ENCODE measurements around the gene MMP2. TPM values are rescaled to one million over a fixed set of nuclear protein-coding genes. Genes with fewer than 3 reads are reported as not detected.
A peak's percentile ranks its signal among the peaks of the same experiment; 100 is the strongest.

Gene MMP2
- total RNA-seq, 6 donors from 2014 or later: 45.7 to 265 (median 143) TPM

DNA sequence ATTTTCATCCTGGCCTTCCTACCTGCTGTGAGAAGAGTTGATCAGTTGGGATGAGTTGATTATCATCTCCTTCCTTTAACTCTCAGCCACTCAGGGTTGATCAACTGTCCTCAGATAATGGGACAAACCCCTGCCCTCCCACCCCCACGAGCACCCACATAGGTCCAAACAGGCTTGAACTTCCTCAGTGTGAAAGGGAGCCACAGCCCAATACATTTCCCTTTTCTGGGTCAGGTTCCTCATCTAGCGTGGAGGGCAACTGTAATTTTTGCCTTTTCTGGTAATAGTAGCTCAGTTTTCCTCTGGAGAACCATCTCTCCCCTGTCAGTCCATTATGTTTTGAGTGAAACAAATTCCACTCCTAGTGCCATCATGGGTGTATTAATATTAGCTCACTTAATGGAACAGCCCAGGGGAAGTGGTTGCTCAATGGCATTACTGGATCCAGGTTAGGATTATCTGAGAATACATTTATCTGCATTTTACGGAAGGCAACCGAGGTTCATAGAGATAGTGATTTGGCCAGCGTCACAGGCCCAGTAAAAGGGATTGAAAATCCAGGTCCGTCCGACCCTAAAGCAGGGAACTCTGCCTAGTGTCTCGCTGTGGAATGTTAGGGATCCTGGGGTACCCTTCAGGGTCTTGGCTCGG is 29.4 kb downstream of the MMP2 start:
- TF ChIP-seq, protein P1, sequence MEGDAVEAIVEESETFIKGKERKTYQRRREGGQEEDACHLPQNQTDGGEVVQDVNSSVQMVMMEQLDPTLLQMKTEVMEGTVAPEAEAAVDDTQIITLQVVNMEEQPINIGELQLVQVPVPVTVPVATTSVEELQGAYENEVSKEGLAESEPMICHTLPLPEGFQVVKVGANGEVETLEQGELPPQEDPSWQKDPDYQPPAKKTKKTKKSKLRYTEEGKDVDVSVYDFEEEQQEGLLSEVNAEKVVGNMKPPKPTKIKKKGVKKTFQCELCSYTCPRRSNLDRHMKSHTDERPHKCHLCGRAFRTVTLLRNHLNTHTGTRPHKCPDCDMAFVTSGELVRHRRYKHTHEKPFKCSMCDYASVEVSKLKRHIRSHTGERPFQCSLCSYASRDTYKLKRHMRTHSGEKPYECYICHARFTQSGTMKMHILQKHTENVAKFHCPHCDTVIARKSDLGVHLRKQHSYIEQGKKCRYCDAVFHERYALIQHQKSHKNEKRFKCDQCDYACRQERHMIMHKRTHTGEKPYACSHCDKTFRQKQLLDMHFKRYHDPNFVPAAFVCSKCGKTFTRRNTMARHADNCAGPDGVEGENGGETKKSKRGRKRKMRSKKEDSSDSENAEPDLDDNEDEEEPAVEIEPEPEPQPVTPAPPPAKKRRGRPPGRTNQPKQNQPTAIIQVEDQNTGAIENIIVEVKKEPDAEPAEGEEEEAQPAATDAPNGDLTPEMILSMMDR (IDR thresholded peaks at IDR 0.05): no peak
- no peak for TF ChIP-seq EP300 (IDR thresholded peaks at IDR 0.05)
- 67 to 69% methylated on average over 9 of the region's 9 CpGs for WGBS, 2 donors
- Histone ChIP-seq H3K9me3 (peaks cover 0 to 6% (median 2%) of the 10 kb centered on the region in 4 donors), H3K27me3 (no peaks in the 10 kb centered on the region), H3K36me3 (peaks cover 0 to 11% (median 4%) of the 10 kb centered on the region in 4 donors), H3K4me1 (peaks cover 1 to 22% (median 5%) of the 10 kb centered on the region in 4 donors), H3K27ac (peak overlapping the region in 3 of 4 donors; percentile 76 to 89 (median 86)), H3K4me3 (peak overlapping the region in 3 of 4 donors; percentile 62 to 77 (median 65))
- no peak for DNase-seq
- peak in 1 of 2 donors; percentile 56 for ATAC-seq (ENCODE audit: low FRiP score in 2 of 2)

DNA sequence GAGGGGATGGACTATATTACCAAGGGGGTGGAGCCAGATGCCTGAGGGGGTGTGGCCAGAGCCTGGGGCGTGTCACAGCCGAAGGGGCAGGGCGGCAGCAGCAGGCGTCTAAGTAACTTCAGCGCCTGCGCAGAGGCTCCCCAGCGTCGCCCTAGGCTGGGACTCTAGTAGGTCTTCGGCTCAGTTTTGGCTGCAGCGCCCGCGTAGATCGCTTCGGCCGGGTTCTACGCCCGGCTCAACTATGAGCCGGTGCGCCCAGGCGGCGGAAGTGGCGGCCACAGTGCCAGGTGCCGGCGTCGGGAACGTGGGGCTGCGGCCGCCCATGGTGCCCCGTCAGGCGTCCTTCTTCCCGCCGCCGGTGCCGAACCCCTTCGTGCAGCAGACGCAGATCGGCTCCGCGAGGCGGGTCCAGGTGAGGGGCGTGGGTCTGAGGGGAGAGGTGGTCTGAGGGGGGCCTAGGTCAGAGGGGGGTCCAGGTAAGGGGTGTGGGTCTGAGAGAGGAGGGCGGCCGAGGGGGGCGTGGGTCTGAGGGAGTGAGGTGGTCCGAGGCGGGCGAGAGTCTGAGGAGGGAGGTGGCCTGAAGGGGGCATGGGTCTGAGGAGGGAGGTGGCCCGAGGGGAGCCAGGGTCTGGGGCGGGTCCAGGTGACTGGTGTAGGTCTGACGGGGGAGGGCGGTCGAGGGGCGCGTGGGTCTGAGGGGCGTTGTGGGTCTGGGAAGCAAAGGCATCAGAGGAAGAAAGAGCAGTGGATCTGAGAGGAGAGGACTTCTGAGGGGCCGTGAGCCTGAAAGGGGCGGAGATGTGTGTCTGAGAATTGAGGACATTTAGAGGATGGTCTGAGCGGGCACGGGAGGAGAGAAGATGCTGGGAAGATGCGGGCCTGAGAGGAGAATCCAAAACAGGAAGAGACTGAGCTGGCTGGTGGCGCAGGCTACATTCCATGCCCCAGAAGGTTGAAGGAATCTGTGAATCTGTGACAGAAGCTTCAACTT is 30.2 kb downstream of the MMP2 start, which contains the start of gene LPCAT2:
TSS of gene LPCAT2 (plus strand) at position 132 of the 991 bp plus-strand sequence. CDS start at position 242, 110 bp downstream.
- Histone ChIP-seq H3K9me3 (peaks cover 0 to 6% (median 2%) of the 10 kb centered on the region in 4 donors), H3K27me3 (no peaks in the 10 kb centered on the region), H3K4me3 (peak within 1 kb of the TSS; percentile 30 to 77 (median 64)), H3K36me3 (peaks cover 0 to 11% (median 4%) of the 10 kb centered on the region in 4 donors), H3K4me1 (peaks cover 0 to 19% (median 5%) of the 10 kb centered on the region in 4 donors), H3K27ac (peak within 1 kb of the TSS; percentile 76 to 89 (median 81))
- ATAC-seq (ENCODE audit: low FRiP score in 2 of 2): peak; percentile 94 to 95
- TF ChIP-seq EP300 (IDR thresholded peaks at IDR 0.05): no peak
- TF ChIP-seq POLR2AphosphoS5 (IDR thresholded peaks at IDR 0.05): peak in 1 of 2 donors; percentile 57
- TF ChIP-seq, protein P1 (IDR thresholded peaks at IDR 0.05): no peak
- TF ChIP-seq POLR2A (IDR thresholded peaks at IDR 0.05): peak in 2 of 4 donors; percentile 36 to 76
- peak; percentile 93 to 94 for DNase-seq
- 4% methylated on average over 32 to 42 of the region's 61 CpGs for WGBS, 2 donors

DNA sequence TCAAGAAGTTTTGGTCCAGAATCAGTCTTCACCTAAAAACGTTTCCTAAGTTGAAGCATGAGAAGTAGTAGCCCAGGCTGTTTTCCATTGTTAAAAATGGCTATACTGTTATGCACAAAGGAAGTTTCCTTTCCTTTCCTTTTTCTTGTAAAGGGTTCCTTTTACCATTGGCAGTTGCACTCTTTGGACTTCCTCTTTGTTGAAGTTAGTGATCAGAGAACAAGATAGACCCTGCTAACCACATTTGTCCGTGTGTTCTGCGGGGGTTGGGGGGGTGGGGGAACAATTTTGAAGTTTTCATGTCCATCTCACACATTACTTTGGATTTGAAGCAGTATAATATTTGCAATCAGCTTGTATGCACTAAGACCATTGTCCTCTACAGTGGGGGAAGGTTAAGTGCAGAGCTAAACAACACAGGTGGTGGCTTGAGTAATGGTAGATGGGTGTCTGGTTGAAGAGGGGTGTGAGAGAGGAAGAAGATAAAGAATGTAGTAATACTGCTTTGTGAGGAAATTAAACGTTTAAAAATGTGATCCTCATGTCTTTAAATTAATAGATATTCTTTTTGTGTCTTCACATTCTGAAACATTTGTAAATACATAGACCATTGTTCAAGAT is 31.3 kb downstream of the MMP2 start:
- ATAC-seq (ENCODE audit: low FRiP score in 2 of 2): no peak
- no peak for DNase-seq
- Histone ChIP-seq H3K4me3 (peak overlapping the region in 2 of 4 donors; percentile 62 to 77), H3K4me1 (peaks cover 0 to 19% (median 5%) of the 10 kb centered on the region in 4 donors), H3K27ac (peak overlapping the region in 3 of 4 donors; percentile 33 to 89 (median 86)), H3K9me3 (peaks cover 0 to 6% (median 2%) of the 10 kb centered on the region in 4 donors), H3K27me3 (no peaks in the 10 kb centered on the region), H3K36me3 (peaks cover 0 to 9% (median 4%) of the 10 kb centered on the region in 4 donors)
- no peak for TF ChIP-seq POLR2AphosphoS5 (IDR thresholded peaks at IDR 0.05)
- TF ChIP-seq, protein P1 (IDR thresholded peaks at IDR 0.05): no peak
- no peak for TF ChIP-seq POLR2A (IDR thresholded peaks at IDR 0.05)
- no peak for TF ChIP-seq EP300 (IDR thresholded peaks at IDR 0.05)
- 23 to 25% methylated on average over 4 of the region's 4 CpGs for WGBS, 2 donors

DNA sequence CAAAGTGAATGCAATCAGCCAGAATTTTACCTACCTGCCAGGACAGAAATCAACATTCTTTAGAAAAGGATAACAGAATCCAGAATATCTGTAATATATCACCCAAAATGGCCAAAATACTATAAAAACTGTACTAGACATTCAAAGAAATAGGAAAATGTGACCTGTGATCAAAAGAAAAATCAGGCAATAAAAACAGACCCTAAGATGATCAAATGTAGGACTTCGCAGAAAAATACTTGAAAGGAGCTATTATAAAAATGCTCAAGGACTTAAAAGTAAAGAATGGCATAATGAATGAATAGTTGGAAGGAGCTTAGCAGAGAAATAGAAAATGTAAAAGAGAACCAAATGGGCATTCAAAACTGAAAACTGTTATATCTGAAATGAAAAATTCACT is 33.9 kb downstream of the MMP2 start:
- H3K27me3 ChIP-seq: no peaks in the 10 kb centered on the region
- WGBS, 2 donors: 92 to 95% methylated on average over 1 of the region's 1 CpG
- TF ChIP-seq EP300 (IDR thresholded peaks at IDR 0.05) (no peak), POLR2A (IDR thresholded peaks at IDR 0.05) (no peak), POLR2AphosphoS5 (IDR thresholded peaks at IDR 0.05) (no peak)
- TF ChIP-seq, protein P1 (IDR thresholded peaks at IDR 0.05): no peak
- ATAC-seq (ENCODE audit: low FRiP score in 2 of 2) (no peak), DNase-seq (no peak)
- H3K27ac ChIP-seq: no peak overlapping the region
- peaks cover 0 to 6% (median 2%) of the 10 kb centered on the region in 4 donors for H3K9me3 ChIP-seq
- no peaks in the 10 kb centered on the region for H3K36me3 ChIP-seq
- no peak overlapping the region for H3K4me3 ChIP-seq
- H3K4me1 ChIP-seq: peaks cover 0 to 19% (median 5%) of the 10 kb centered on the region in 4 donors
